Neural crest cell (in vitro differentiated cells): ENCODE data around the gene LORICRIN. TPM values are rescaled to one million over a fixed set of nuclear protein-coding genes. Genes with fewer than 3 reads are reported as not detected.

Experiments used
- DNase-seq: peaks from one replicate; pipeline ENCODE4 v3.0.0; 2021; ENCODE audit warnings: low read depth, mixed read lengths, low spot score
- H3K27ac Mint-ChIP-seq: one replicate; pipeline ENCODE4 v1.8.0; 2021; ENCODE audit warnings: mild to moderate bottlenecking, mixed read lengths; ENCODE audit not compliant: unreplicated experiment
- H3K27me3 Mint-ChIP-seq: 2 replicates; pipeline ENCODE4 v1.8.0; 2021; ENCODE audit warnings: low read depth, mild to moderate bottlenecking, mixed read lengths
- H3K36me3 Mint-ChIP-seq: 2 replicates; pipeline ENCODE4 v1.8.0; 2021; ENCODE audit warnings: low read depth, mild to moderate bottlenecking, mixed read lengths
- H3K4me1 Mint-ChIP-seq: 2 replicates; pipeline ENCODE4 v1.8.0; 2021; ENCODE audit warnings: mixed read lengths
- H3K4me3 Mint-ChIP-seq: one replicate; pipeline ENCODE4 v1.8.0; 2021; ENCODE audit warnings: mild to moderate bottlenecking, mixed read lengths
- H3K9me3 Mint-ChIP-seq: 2 replicates; pipeline ENCODE4 v1.8.0; 2021; ENCODE audit warnings: mixed read lengths
- long read RNA-seq: library from polyadenylated mRNA; unstranded; transcript quantifications from one replicate; pipeline ENCODE4 v2.0.0, GENCODE V29; 2020
- total RNA-seq: library from RNA; stranded (reverse); gene quantifications from 2 replicates; pipeline ENCODE4 v1.2.1, GENCODE V29; 2021
- TF ChIP-seq, protein P1 (sequence below): fragments of 200-600 bp; sonication (generic); conservative IDR thresholded peaks from 2 replicates; pipeline ENCODE4 v1.5.0; 2021; ENCODE audit warnings: antibody characterized with exemption, mild to moderate bottlenecking

The LORICRIN gene
- total RNA-seq: not detected in 2 replicates
- long read RNA-seq: 0 reads

GRCh38 chr1:153259387-153259786 is at the start of gene LORICRIN:
LORICRIN (plus strand) TSS chr1:153259687; CDS start chr1:153260950, 1,263 bp downstream.
- Mint-ChIP-seq H3K4me1 (peaks cover 11% of the 10 kb centered on the region), H3K9me3 (no peaks in the 10 kb centered on the region), H3K4me3 (peak within 1 kb of the TSS; percentile 79), H3K36me3 (no peaks in the 10 kb centered on the region), H3K27me3 (peaks cover 70% of the 10 kb centered on the region), H3K27ac (no peak within 1 kb of the TSS)
- DNase-seq: no peak
- TF ChIP-seq, protein P1, sequence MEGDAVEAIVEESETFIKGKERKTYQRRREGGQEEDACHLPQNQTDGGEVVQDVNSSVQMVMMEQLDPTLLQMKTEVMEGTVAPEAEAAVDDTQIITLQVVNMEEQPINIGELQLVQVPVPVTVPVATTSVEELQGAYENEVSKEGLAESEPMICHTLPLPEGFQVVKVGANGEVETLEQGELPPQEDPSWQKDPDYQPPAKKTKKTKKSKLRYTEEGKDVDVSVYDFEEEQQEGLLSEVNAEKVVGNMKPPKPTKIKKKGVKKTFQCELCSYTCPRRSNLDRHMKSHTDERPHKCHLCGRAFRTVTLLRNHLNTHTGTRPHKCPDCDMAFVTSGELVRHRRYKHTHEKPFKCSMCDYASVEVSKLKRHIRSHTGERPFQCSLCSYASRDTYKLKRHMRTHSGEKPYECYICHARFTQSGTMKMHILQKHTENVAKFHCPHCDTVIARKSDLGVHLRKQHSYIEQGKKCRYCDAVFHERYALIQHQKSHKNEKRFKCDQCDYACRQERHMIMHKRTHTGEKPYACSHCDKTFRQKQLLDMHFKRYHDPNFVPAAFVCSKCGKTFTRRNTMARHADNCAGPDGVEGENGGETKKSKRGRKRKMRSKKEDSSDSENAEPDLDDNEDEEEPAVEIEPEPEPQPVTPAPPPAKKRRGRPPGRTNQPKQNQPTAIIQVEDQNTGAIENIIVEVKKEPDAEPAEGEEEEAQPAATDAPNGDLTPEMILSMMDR: no peak

DNA sequence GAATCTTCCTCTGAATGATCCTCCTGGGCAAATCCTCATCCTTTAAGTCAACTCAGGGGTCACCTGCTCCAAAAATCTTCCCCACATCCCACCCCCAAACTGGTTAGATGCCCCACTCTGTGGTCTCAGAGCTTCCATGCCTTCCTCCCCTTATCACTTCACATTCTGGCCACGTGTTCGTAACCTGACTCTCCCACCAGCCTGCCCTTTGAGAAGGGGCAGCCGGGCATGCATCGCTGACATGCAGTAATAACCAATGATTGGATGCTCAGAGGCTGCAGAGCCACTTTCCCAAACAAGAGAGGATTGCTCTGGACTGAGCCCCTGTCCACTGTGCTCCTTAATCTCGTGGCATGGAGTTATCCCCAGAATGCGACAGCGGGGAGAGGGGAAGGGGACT is 49.3 kb upstream of the LORICRIN start:
- Mint-ChIP-seq H3K4me3 (no peak overlapping the region), H3K27me3 (peaks cover 22% of the 10 kb centered on the region), H3K27ac (no peak overlapping the region), H3K36me3 (no peaks in the 10 kb centered on the region), H3K4me1 (peaks cover 3% of the 10 kb centered on the region), H3K9me3 (no peaks in the 10 kb centered on the region)
- TF ChIP-seq, protein P1: no peak
- no peak for DNase-seq

DNA sequence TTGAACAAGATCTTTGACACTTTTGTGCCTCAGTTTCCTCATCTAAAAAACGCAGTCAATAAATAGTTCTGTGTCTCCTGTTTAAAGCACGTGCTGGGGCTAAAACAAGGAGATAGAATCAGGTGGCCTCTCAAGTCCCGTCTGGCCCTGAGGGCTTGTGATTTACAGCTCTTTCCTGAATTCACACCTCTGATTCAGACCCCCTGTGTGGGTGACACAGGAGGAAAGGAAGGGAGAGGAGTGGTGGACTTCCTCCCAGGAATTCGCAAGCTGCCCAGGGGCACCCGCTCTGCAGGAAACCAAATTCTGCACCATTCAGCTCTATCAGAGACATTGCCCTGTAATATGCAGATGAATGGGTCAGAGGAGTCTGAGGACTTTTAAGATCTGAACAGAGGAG is 47.3 kb upstream of the LORICRIN start:
- H3K27ac Mint-ChIP-seq: no peak overlapping the region
- no peaks in the 10 kb centered on the region for H3K9me3 Mint-ChIP-seq
- peaks cover 3% of the 10 kb centered on the region for H3K4me1 Mint-ChIP-seq
- H3K36me3 Mint-ChIP-seq: no peaks in the 10 kb centered on the region
- TF ChIP-seq, protein P1: no peak
- H3K4me3 Mint-ChIP-seq: no peak overlapping the region
- no peak for DNase-seq
- H3K27me3 Mint-ChIP-seq: peaks cover 23% of the 10 kb centered on the region

DNA sequence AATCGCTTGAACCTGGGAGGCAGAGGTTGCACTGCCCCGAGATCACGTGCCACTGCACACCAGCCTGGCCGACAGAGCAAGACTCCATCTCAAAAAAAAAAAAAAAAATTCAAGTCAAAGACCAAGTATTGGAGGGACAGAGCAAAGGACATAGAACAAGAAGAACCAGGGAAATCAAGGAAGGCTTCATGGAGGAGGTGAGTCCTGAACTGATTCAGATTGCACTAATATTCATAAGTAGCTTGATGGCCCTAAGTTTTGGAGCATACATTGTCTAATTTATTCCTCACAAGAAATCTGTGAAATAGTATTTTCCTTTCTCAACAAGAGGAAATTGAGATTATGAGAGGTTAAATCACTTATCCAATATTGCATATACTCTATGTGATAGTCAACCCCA is 46.0 kb upstream of the LORICRIN start:
- DNase-seq: no peak

DNA sequence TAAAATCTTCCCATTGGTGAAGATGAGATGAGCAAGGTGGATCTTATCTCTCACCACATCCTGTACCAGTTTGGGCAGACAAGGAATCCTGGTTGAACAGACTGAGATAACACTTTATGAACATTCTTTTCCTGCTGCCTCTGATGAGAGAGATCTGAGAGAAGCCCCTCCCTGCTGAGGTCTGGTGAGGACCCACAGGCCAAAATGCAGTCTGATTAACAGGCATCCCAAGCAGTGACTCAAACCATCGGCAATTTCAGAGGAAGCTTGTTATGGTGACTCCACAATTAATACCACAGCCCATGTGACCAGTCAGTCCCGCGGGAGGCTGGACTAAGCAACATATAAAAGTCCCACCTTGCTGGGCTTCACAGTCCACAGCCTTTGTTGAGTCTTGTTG is 42.3 kb upstream of the LORICRIN start, which contains the start of gene PRR9:
Gene PRR9 (plus strand): TSS at position 373 of the 400 bp plus-strand sequence. CDS start 561 bp downstream, outside the sequence.
- Mint-ChIP-seq H3K27ac (peak within 1 kb of the TSS; percentile 75), H3K4me1 (no peaks in the 10 kb centered on the region), H3K4me3 (no peak within 1 kb of the TSS), H3K27me3 (peaks cover 28% of the 10 kb centered on the region), H3K36me3 (no peaks in the 10 kb centered on the region), H3K9me3 (no peaks in the 10 kb centered on the region)
- TF ChIP-seq, protein P1: no peak
- no peak for DNase-seq

More for the DNA sequence above, 46.0 kb upstream of the LORICRIN start:
- H3K36me3 Mint-ChIP-seq: no peaks in the 10 kb centered on the region
- no peaks in the 10 kb centered on the region for H3K9me3 Mint-ChIP-seq
- TF ChIP-seq, protein P1: no peak
- H3K4me3 Mint-ChIP-seq: no peak overlapping the region
- H3K4me1 Mint-ChIP-seq: peaks cover 3% of the 10 kb centered on the region
- no peak overlapping the region for H3K27ac Mint-ChIP-seq
- H3K27me3 Mint-ChIP-seq: peaks cover 26% of the 10 kb centered on the region
